Esophagus squamous epithelium (tissue), 4 donors: ENCODE data around the gene ATP11A.

Source experiments
- POLR2A ChIP-seq, 4 donors: fragments of 450-650 bp; IDR thresholded peaks; one replicate each; pipeline ENCODE4 v1.6.1; 2017; ENCODE audit warnings: antibody characterized with exemption in 4 of 4, mild to moderate bottlenecking in 4 of 4, moderate library complexity in 3 of 4
- TF ChIP-seq, protein P1 (sequence below), 6 experiments: fragments of 450-650 bp in 4 of 6; fragments of 200-600 bp in 2 of 6; sonication (generic) in 2 of 6; IDR thresholded peaks; one replicate each; pipeline ENCODE4 v1.5.1; 2016 to 2019; ENCODE audit warnings: antibody characterized with exemption in 6 of 6, mild to moderate bottlenecking in 4 of 6, moderate library complexity in 4 of 6

GRCh38 chr13:112792511-112792910 lies 102.7 kb downstream of the ATP11A start:
- TF ChIP-seq, protein P1, sequence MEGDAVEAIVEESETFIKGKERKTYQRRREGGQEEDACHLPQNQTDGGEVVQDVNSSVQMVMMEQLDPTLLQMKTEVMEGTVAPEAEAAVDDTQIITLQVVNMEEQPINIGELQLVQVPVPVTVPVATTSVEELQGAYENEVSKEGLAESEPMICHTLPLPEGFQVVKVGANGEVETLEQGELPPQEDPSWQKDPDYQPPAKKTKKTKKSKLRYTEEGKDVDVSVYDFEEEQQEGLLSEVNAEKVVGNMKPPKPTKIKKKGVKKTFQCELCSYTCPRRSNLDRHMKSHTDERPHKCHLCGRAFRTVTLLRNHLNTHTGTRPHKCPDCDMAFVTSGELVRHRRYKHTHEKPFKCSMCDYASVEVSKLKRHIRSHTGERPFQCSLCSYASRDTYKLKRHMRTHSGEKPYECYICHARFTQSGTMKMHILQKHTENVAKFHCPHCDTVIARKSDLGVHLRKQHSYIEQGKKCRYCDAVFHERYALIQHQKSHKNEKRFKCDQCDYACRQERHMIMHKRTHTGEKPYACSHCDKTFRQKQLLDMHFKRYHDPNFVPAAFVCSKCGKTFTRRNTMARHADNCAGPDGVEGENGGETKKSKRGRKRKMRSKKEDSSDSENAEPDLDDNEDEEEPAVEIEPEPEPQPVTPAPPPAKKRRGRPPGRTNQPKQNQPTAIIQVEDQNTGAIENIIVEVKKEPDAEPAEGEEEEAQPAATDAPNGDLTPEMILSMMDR (IDR thresholded peaks at IDR 0.05), result no peak
- TF ChIP-seq POLR2A (IDR thresholded peaks at IDR 0.05), result no peak
